ENCODE measurements around the gene IL16. TPM values are rescaled to one million over a fixed set of nuclear protein-coding genes. Genes with fewer than 3 reads are reported as not detected.

IL16 gene
- total RNA-seq, 4 donors from 2014 or later, result 4.9 to 11.5 (median 8.4) TPM

- no peak for TF ChIP-seq POLR2A (IDR thresholded peaks at IDR 0.05)
- TF ChIP-seq CTCF (IDR thresholded peaks at IDR 0.05), result no peak
- H3K36me3 ChIP-seq, result no peaks in the 10 kb centered on the region
- no peaks in the 10 kb centered on the region for H3K27me3 ChIP-seq
- intact Hi-C loops (cut with DNase I), result no loop called here
- H3K4me3 ChIP-seq (replicated peaks in 1 of 3), result no peak overlapping the region
- no peak for DNase-seq
- no peaks in the 10 kb centered on the region for H3K4me1 ChIP-seq
- no peak overlapping the region for H3K27ac ChIP-seq
- H3K9me3 ChIP-seq, result no peaks in the 10 kb centered on the region
- 97 to 98% methylated on average over 3 of the region's 3 CpGs for WGBS, 2 donors
Observed at GRCh38 chr15:81349271-81349670, 152.6 kb downstream of the IL16 start.

GRCh38 chr15:81351651-81352050, 155.0 kb downstream of the IL16 start:
- Histone ChIP-seq H3K27ac (no peak overlapping the region), H3K4me3 (replicated peaks in 1 of 3) (no peak overlapping the region)
- intact Hi-C loops (cut with DNase I), result no loop called here

GRCh38 chr15:81356252-81356651, 159.6 kb downstream of the IL16 start:
- Histone ChIP-seq H3K27me3 (no peaks in the 10 kb centered on the region), H3K9me3 (no peaks in the 10 kb centered on the region), H3K36me3 (no peaks in the 10 kb centered on the region), H3K27ac (no peak overlapping the region), H3K4me3 (replicated peaks in 1 of 3) (no peak overlapping the region), H3K4me1 (no peaks in the 10 kb centered on the region)
- TF ChIP-seq POLR2A (IDR thresholded peaks at IDR 0.05), result no peak
- TF ChIP-seq CTCF (IDR thresholded peaks at IDR 0.05), result no peak
- DNase-seq, result no peak
- 81 to 90% methylated on average over 5 of the region's 5 CpGs for WGBS, 2 donors
- intact Hi-C loops (cut with DNase I), result no loop called here

More at GRCh38 chr15:81351651-81352050, 155.0 kb downstream of the IL16 start:
- Histone ChIP-seq H3K4me1 (no peaks in the 10 kb centered on the region), H3K36me3 (no peaks in the 10 kb centered on the region), H3K9me3 (no peaks in the 10 kb centered on the region), H3K27me3 (no peaks in the 10 kb centered on the region)
- DNase-seq, result no peak
- TF ChIP-seq POLR2A (IDR thresholded peaks at IDR 0.05) (no peak), CTCF (IDR thresholded peaks at IDR 0.05) (no peak)
- 79 to 82% methylated on average over 5 of the region's 5 CpGs for WGBS, 2 donors

GRCh38 chr15:81357180-81357686, 160.6 kb downstream of the IL16 start:
- Histone ChIP-seq H3K4me3 (replicated peaks in 1 of 3) (no peak overlapping the region), H3K36me3 (no peaks in the 10 kb centered on the region), H3K9me3 (no peaks in the 10 kb centered on the region), H3K27me3 (no peaks in the 10 kb centered on the region), H3K4me1 (no peaks in the 10 kb centered on the region), H3K27ac (no peak overlapping the region)
- DNase-seq, result no peak
- 85 to 89% methylated on average over 6 of the region's 6 CpGs for WGBS, 2 donors
- intact Hi-C loops (cut with DNase I), result no loop called here
- TF ChIP-seq CTCF (IDR thresholded peaks at IDR 0.05) (no peak), POLR2A (IDR thresholded peaks at IDR 0.05) (no peak)

- TF ChIP-seq POLR2A (IDR thresholded peaks at IDR 0.05) (no peak), CTCF (IDR thresholded peaks at IDR 0.05) (no peak)
- intact Hi-C loops (cut with DNase I), result no loop called here
- H3K36me3 ChIP-seq, result no peaks in the 10 kb centered on the region
- no peaks in the 10 kb centered on the region for H3K27me3 ChIP-seq
- H3K27ac ChIP-seq, result no peak overlapping the region
- 88 to 89% methylated on average over 6 of the region's 6 CpGs for WGBS, 2 donors
- H3K4me3 ChIP-seq (replicated peaks in 1 of 3), result no peak overlapping the region
- H3K4me1 ChIP-seq, result no peaks in the 10 kb centered on the region
- no peaks in the 10 kb centered on the region for H3K9me3 ChIP-seq
- DNase-seq, result no peak
Observed at GRCh38 chr15:81358248-81358647, 161.6 kb downstream of the IL16 start.
